ENCODE data around the gene CFTR.

DNA sequence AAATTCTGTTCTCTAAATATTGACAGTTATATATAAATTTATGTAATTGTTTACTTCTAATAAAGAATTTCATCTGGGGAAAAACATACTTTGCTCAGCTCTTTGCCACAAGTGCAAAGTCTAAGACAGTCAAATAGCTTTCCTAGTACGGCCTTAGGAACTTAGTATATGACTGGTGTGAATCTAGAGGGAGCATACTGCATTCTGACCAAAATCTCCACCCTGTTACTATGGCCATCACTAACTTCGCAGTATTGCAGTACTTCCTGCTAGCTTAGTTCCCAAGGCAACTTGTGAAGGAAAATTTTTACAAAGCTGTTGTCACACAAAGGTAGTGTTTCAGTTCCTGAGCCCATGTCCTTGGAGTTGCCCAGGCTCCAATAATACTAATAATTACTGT, 181.5 kb downstream of the CFTR start:
- TF ChIP-seq CTCF (conservative IDR thresholded peaks at IDR 0.05; ENCODE audit: low read length) (no peak), EZH2phosphoT487 (IDR thresholded peaks at IDR 0.05; ENCODE audit: borderline replicate concordance) (no peak)
